ENCODE results near the gene STXBP1.

STXBP1 gene

GRCh38 chr9:127734747-127735529 lies 122.9 kb downstream of the STXBP1 start, which contains the start of gene TOR2A:
TOR2A (minus strand) TSS chr9:127735294; CDS start chr9:127735270, 24 bp downstream.
- DNase-seq (ENCODE audit: low read depth in 2 of 2), result peak; percentile 97

- no peak for DNase-seq (ENCODE audit: low read depth in 2 of 2)
These were observed 123.6 kb downstream of the STXBP1 start for GRCh38 chr9:127735530-127736185.

- DNase-seq (ENCODE audit: low read depth in 2 of 2), result no peak
These were observed 126.6 kb downstream of the STXBP1 start for GRCh38 chr9:127738666-127739065.

GRCh38 chr9:127739614-127740330 lies 127.7 kb downstream of the STXBP1 start:
- no peak for DNase-seq (ENCODE audit: low read depth in 2 of 2)

GRCh38 chr9:127741831-127742434 lies 129.9 kb downstream of the STXBP1 start:
- no peak for DNase-seq (ENCODE audit: low read depth in 2 of 2)

All from stimulated activated CD8-positive, alpha-beta memory T cell treated with anti-CD3 and anti-CD28 coated beads, Interleukin-7, amount 100 ng/mL, for 1 hour (primary cell).